Fibroblast of pulmonary artery (primary cell): ENCODE measurements around the gene LGI4.
A peak's percentile ranks its signal among the peaks of the same experiment; 100 is the strongest.

Source experiments
- DNase-seq: peaks from one replicate; pipeline ENCODE4 v3.0.0-alpha.2; 2010; ENCODE audit warnings: low read depth
- H3K4me3 ChIP-seq: replicated peaks from 2 replicates; pipeline ENCODE4 v1.5.1; 2011; ENCODE audit warnings: low read depth, mild to moderate bottlenecking, control low read depth, low read length, moderate library complexity
- TF ChIP-seq, protein P1 (sequence below): IDR thresholded peaks from 2 replicates; pipeline ENCODE4 v1.5.1; 2011; ENCODE audit warnings: mild to moderate bottlenecking, control low read depth, low read length, inconsistent platforms; ENCODE audit errors: missing control alignments

LGI4 gene

DNA sequence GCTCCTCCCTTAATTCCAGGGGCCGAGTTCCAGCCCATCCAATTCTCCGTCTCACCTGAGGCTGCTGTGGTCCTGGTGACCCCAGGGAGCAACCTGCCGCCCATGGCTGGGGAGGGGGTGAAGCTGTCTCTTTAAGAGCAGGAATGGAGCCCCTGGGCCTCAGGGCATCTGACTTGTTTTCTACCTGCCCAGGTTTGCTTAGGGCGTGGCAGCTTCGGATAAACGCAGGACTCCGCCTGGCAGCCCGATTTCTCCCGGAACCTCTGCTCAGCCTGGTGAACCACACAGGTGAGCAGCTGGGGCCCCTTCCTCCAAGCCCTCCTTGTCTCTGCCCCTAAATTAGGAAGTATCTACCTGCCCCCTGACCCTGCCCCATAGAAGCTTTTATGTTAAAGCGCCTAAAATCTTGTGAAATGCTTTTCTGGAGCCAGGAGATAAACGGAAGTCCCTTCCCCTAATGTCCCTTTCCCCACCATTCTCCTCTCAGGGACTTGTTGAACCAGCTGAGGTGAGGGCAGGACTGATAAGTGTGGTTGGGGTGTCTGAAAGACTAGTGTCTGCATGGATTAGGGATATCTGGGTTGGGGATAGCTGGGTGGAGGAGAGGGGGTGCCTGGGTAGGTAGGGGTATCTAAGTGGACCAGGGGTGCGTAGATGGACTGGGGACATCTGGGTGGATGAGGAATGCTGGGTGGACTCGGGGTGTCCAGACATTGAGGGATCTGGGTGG, 18.6 kb downstream of the LGI4 start:
- H3K4me3 ChIP-seq = no peak overlapping the region
- TF ChIP-seq, protein P1, sequence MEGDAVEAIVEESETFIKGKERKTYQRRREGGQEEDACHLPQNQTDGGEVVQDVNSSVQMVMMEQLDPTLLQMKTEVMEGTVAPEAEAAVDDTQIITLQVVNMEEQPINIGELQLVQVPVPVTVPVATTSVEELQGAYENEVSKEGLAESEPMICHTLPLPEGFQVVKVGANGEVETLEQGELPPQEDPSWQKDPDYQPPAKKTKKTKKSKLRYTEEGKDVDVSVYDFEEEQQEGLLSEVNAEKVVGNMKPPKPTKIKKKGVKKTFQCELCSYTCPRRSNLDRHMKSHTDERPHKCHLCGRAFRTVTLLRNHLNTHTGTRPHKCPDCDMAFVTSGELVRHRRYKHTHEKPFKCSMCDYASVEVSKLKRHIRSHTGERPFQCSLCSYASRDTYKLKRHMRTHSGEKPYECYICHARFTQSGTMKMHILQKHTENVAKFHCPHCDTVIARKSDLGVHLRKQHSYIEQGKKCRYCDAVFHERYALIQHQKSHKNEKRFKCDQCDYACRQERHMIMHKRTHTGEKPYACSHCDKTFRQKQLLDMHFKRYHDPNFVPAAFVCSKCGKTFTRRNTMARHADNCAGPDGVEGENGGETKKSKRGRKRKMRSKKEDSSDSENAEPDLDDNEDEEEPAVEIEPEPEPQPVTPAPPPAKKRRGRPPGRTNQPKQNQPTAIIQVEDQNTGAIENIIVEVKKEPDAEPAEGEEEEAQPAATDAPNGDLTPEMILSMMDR = no peak
- no peak for DNase-seq

DNA sequence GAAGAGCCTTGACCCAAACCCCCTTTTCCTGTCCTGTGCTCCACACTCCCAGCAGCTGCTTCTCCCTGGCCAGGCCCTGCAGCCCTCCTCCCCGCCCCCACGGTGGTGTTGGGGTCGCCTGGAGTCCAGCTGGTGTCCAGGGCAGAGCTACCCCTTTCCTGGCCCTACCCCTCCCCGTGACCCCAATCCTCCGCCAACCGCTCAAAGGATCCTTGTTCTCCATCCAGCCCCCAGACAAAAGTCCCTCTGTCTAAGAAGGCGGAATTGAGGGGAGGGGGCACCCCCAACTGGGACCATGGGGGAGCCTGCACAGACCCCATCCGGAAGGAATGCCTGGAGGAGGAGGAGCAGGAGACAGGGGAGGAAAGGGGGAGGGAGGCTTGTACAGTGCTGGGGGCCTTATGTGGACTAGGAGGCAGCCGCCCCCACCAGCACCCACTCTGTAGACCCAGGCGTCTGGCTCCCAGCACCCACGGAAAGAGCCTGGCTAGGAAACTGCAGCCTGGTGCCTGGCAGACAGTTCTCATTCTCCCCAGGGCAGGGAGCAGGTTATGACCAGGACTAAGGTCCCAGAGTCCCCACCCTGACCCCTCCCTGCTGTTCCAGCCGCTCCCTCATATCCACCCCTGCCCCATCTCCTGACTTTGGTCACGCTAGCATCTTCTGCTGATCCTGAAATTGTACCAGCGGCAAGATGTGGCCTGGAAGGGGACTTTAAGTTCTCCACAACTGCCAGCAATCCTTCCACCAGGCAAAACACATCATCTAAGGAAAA, 19.5 kb downstream of the LGI4 start, which contains the start of gene FXYD3:
FXYD3 (plus strand) TSS at position 647 of the 775 bp plus-strand sequence. CDS start 3,554 bp downstream, outside the sequence.
- no peak for DNase-seq
- H3K4me3 ChIP-seq = no peak within 1 kb of the TSS
- TF ChIP-seq, protein P1 = no peak

DNA sequence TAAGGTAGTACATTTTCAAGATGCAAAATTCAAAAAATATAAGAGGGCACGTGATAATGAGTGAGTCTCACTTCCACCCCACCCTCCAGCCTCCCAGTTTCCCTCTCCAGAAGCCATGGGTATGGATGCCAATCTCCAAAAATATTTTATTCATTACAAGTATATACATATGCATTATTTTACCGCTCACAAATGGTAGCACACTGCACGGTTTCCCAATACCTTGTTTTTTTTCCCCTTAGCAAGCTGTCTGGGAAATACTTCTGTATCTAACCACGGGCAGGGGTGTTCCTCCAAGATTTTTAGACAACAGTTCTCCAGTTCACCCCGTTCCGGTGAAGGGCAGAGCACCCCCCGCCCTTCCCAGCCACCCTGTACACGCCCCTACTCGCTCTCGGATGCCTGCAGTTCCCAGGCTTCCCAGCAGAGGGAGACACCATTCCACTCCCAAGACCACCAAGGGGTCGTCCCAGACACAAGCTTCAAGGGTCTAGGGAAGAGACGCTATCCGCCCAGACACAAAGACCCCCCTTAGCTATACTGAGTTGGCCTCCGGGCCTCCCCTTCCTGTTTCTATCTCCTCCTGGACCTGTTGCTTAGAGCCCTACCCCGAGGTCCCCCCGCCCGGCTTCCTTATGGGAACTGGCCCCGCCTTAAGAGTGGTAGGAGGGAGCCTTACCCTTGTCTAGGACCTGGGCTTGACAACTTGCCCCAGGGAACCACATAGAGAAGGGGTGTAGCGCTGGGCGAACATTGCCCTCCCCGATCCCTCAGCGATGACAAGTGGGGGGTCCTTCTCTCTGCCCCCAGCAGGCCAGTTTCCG, 20.3 kb downstream of the LGI4 start:
- peak; percentile 57 for DNase-seq
- no peak overlapping the region for H3K4me3 ChIP-seq
- TF ChIP-seq, protein P1 = peak; percentile 98

DNA sequence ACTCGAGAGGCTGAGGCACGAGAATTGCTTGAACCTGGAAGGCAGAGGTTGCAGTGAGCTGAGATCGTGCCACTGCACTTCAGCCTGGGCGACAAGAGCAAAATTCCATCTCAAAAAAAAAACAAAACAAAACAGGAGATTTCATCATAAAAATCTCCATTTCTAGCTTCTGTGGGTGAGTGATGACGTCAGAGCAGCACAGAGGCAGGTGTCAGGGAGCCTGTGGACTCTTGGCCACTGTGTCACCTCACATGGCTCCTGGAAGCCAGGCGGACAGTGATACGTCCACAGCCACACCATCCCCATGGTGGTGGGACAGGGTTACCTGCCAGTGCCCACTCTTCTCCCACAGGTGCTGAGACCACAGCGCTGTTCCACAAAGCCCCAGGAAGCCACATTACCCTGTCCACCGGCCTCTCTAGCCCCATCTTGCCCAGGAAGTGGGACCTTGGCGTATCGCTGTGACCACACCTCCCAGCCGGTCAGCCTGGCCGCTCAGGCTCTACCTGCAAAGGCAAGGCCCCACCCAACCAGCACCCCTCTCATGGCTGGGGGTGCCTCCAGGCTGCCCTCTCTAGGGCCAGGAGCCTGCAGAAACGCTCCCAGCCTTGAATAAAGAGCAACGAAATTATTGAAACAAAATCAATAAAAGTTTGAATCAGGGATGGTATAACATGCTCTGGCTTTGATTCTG, 21.7 kb downstream of the LGI4 start:
- H3K4me3 ChIP-seq = no peak overlapping the region
- TF ChIP-seq, protein P1 = no peak
- DNase-seq = no peak

DNA sequence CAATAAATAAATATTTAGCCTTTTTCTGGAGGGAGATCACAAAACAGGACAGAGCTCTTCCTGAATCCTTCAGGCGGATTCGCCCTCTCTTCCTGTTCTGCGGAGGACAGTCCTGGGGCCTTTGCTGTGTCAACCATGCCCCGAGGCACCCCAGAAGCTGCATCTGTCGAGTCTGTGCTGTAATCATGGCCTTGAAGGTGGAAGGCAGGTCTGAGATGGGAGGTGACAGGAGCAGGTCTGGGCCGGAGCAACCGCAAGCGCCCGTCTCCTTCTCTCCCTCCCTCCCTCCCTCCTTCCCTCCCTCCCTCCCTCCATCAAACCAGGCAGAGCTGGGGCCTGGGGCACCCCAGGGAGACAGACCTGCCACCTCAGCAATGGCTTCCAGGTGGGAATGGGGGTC, 23.9 kb downstream of the LGI4 start:
- TF ChIP-seq, protein P1 = no peak
- DNase-seq = no peak
- H3K4me3 ChIP-seq = no peak overlapping the region

DNA sequence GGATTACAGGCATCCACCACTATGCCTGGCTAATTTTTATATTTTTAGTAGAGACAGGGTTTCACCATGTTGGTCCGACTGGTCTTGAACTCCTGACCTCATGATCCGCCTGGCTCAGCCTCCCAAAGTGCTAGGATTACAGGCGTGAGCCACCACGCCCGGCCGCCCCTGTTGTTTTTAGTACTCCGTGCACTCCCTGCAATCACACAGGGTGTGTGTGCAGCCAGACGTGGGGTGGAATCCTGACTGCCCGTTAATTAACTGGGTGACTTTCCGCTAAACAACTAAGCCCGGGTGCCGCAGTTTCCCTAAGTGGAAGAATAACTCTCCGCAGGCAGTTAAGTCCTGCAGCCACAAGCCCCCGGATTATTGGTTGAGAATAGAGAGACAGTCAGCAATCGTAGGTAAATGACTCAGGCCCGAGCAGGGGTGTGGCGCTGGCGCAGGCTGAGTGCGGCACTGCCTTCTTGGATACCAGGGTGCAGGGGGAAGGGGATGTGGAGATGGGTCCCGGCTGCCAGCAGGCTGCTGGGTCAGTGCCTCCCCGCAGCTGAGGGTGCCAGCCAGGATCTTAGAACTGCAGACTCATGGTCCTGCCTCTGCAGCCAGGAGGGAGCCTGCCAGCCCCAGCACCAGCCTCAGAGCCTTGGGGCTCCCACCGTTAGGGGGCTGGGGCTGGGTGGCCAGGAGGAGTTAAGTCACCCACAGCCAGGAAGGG, 25.3 kb downstream of the LGI4 start:
- no peak overlapping the region for H3K4me3 ChIP-seq
- TF ChIP-seq, protein P1 = no peak
- DNase-seq = no peak
